Left ventricle myocardium superior (tissue), 1 donor: ENCODE measurements around the gene MACROD2. TPM values are rescaled to one million over a fixed set of nuclear protein-coding genes. Genes with fewer than 3 reads are reported as not detected.

Source experiments
- ATAC-seq: fragments of 200-7000 bp; cut with Tn5 transposase; one replicate; pipeline ENCODE4 v1.9.1; 2020; ENCODE audit warnings: mild to moderate bottlenecking, moderate library complexity
- DNase-seq: peaks from one replicate; pipeline ENCODE4 v3.0.0-alpha.2; 2020
- intact Hi-C: fragments of 100-400 bp; cut with micrococcal nuclease; formaldehyde crosslinking; loops from one replicate; pipeline ENCODE4 v1.11.0; 2022
- total RNA-seq: library from RNA; stranded (reverse); fragmentation: NEBNext Ultra II Directional; extraction: Animal tissue kit (Norgen Biotek cat#: 25700); gene quantifications from one replicate; pipeline ENCODE4 v1.2.1, GENCODE V29; 2021
- donor health status: DM: no; HTN: yes; CAD: no; lungs with severe emphysema.

The MACROD2 gene
- total RNA-seq, 1 donor from 2014 or later = 3.5 TPM

- intact Hi-C loops = no loop called here
- DNase-seq (no peak), ATAC-seq (no peak)
These were observed 56.1 kb downstream of the MACROD2 start for GRCh38 chr20:14051454-14051853.

GRCh38 chr20:14055127-14055742 is 59.9 kb downstream of the MACROD2 start:
- intact Hi-C loops = loop anchor here (2.0 kb wide), 1 partner anchor 234 kb away; no protein-coding TSS in a partner anchor

GRCh38 chr20:14062171-14062570 is 66.9 kb downstream of the MACROD2 start:
- intact Hi-C loops = no loop called here
- DNase-seq (no peak), ATAC-seq (no peak)

More at GRCh38 chr20:14055127-14055742, 59.9 kb downstream of the MACROD2 start:
- DNase-seq (no peak), ATAC-seq (no peak)

- ATAC-seq = no peak
- intact Hi-C loops = no loop called here
- DNase-seq = no peak
These were observed 67.5 kb downstream of the MACROD2 start for GRCh38 chr20:14062786-14063185.

- intact Hi-C loops = no loop called here
- ATAC-seq (no peak), DNase-seq (no peak)
These were observed 69.0 kb downstream of the MACROD2 start for GRCh38 chr20:14064333-14064732.

GRCh38 chr20:14064921-14065320 is 69.6 kb downstream of the MACROD2 start:
- DNase-seq = no peak
- ATAC-seq = no peak
- intact Hi-C loops = no loop called here

- intact Hi-C loops = no loop called here
- ATAC-seq = no peak
- no peak for DNase-seq
These were observed 70.5 kb downstream of the MACROD2 start for GRCh38 chr20:14065774-14066173.

GRCh38 chr20:14067603-14068002 is 72.3 kb downstream of the MACROD2 start:
- no peak for DNase-seq
- no peak for ATAC-seq
- intact Hi-C loops = no loop called here

GRCh38 chr20:14069796-14070195 is 74.5 kb downstream of the MACROD2 start:
- DNase-seq (no peak), ATAC-seq (no peak)
- intact Hi-C loops = no loop called here

GRCh38 chr20:14093652-14094051 is 98.3 kb downstream of the MACROD2 start:
- intact Hi-C loops = no loop called here
- no peak for DNase-seq
- no peak for ATAC-seq

- no peak for ATAC-seq
- intact Hi-C loops = no loop called here
- no peak for DNase-seq
These were observed 102.9 kb downstream of the MACROD2 start for GRCh38 chr20:14098261-14098660.

- intact Hi-C loops = no loop called here
These were observed 118.1 kb downstream of the MACROD2 start for GRCh38 chr20:14113416-14113815.

GRCh38 chr20:14114065-14114704 is 118.9 kb downstream of the MACROD2 start:
- ATAC-seq = no peak
- no peak for DNase-seq
- intact Hi-C loops = no loop called here

More at GRCh38 chr20:14113416-14113815, 118.1 kb downstream of the MACROD2 start:
- no peak for DNase-seq
- ATAC-seq = no peak

GRCh38 chr20:14116037-14116436 is 120.7 kb downstream of the MACROD2 start:
- no peak for ATAC-seq

GRCh38 chr20:14117768-14118167 is 122.5 kb downstream of the MACROD2 start:
- ATAC-seq (no peak), DNase-seq (no peak)
- intact Hi-C loops = no loop called here

More at GRCh38 chr20:14116037-14116436, 120.7 kb downstream of the MACROD2 start:
- no peak for DNase-seq
- intact Hi-C loops = no loop called here

GRCh38 chr20:14126856-14127255 is 131.5 kb downstream of the MACROD2 start:
- intact Hi-C loops = no loop called here
- ATAC-seq (no peak), DNase-seq (no peak)

- intact Hi-C loops = no loop called here
- no peak for ATAC-seq
- no peak for DNase-seq
These were observed 132.4 kb downstream of the MACROD2 start for GRCh38 chr20:14127514-14128223.

- intact Hi-C loops = no loop called here
- DNase-seq (no peak), ATAC-seq (no peak)
These were observed 138.7 kb downstream of the MACROD2 start for GRCh38 chr20:14134004-14134403.

GRCh38 chr20:14142171-14142570 is 146.9 kb downstream of the MACROD2 start:
- ATAC-seq (peak; percentile 78), DNase-seq (no peak)
- intact Hi-C loops = no loop called here

GRCh38 chr20:14142964-14143627 is 147.8 kb downstream of the MACROD2 start:
- intact Hi-C loops = no loop called here
- DNase-seq (no peak), ATAC-seq (no peak)
